ENCODE measurements around the gene BEST1.

DNA sequence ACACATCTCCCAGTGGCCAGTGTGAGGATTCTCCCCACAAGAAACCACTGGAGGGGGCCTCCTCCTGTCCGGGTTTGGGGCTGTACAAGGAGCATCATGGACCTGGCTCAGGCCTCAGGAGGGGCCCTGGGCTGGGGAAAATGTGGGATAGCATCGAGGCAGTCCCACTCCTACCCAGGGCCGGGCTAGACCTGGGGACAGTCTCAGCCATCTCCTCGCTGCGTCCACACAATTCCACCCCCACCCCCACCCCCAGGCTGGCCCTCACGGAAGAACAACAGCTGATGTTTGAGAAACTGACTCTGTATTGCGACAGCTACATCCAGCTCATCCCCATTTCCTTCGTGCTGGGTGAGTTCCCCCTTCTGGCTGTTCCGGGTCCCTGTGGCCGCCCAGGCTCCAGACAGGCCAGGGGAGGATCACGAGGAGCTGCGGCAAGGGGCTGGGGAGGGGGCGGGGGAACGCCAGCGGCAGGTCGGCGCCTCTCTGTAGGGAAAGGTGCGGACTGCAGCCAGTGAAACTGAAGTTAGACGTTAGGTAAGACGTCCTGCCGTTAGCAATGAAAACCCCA, 4.8 kb downstream of the BEST1 start:
- TF ChIP-seq, protein P1, sequence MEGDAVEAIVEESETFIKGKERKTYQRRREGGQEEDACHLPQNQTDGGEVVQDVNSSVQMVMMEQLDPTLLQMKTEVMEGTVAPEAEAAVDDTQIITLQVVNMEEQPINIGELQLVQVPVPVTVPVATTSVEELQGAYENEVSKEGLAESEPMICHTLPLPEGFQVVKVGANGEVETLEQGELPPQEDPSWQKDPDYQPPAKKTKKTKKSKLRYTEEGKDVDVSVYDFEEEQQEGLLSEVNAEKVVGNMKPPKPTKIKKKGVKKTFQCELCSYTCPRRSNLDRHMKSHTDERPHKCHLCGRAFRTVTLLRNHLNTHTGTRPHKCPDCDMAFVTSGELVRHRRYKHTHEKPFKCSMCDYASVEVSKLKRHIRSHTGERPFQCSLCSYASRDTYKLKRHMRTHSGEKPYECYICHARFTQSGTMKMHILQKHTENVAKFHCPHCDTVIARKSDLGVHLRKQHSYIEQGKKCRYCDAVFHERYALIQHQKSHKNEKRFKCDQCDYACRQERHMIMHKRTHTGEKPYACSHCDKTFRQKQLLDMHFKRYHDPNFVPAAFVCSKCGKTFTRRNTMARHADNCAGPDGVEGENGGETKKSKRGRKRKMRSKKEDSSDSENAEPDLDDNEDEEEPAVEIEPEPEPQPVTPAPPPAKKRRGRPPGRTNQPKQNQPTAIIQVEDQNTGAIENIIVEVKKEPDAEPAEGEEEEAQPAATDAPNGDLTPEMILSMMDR (IDR thresholded peaks at IDR 0.05; ENCODE audit: low read length) = no peak
- TF ChIP-seq EZH2phosphoT487 (IDR thresholded peaks at IDR 0.05; ENCODE audit: low read length) = no peak
- no peak for TF ChIP-seq EZH2 (optimal IDR thresholded peaks at IDR 0.05; ENCODE audit: low read depth, low read length)
